Measurements from ENCODE around the gene AK8.
A peak's percentile ranks its signal among the peaks of the same experiment; 100 is the strongest.

AK8 gene

DNA sequence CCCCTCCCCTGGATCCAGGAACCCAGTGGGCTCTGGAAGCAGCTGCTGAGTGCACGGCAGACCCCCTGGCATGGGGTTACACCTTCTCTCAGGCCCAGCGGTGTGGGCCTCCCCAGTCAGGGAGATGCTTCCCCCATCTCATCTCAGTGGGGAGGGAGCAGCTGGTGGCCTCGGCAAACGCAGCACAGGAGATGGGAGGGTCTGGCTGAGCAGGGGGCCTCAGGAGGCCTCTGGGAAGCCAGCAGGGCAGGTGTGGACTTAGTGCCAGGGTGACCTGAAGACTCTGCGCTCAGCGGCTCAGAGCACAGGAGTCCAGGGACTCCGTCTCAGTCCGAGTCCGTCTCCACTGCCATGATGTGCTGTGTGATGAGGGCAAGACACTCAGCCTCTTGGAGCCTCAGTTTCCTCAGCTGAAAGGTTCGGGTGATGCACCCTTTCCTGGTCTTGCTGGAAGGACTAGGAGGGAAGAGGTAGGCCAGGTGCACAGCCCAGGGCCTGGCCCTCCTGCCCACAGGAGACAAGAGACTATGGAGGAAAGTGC, 107.2 kb downstream of the AK8 start:
- DNase-seq (ENCODE audit: low read depth in 2 of 2) = no peak

DNA sequence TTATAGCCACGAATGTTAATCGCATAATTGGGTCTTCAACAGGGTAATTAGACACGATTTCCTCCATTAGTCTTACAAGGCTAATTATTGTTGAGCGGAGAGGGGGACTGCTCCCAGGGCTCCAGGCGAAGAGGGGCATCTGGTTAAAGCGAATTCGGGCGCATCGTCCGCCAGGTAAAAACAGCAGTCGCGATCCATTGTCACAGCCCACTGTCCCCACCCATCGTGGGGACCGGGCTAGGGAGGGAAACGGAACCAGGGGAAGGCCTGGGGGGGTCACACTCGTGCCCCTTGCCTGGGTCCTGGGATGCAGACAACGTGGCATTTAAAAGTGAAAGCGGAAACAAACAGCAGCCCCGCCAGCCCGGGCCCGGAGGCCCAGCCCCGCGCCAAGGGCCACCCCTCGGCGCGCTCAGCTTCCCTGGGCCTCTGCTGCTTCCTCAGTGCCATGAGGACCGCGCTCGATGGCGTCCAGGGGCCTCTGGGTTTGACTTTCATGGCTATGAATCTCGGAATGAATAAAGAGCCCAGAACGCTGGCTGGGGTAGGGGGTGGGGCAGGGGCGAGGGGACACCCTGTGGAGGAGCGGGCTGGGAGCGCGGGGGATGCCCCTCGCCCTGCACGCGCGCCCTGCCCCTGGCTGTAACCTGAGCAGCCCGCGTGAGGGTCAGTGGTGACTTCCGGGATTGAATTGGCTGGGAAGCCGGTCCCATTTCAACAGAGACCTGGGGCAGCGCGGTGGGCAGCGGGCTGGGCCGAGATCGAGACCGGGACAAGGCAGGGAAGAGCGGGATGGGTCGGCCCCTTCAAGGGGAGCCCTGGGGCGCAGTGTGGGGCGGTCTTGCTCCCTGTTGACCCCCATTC, 107.9 kb downstream of the AK8 start:
- DNase-seq (ENCODE audit: low read depth in 2 of 2) = peak in 1 of 2 experiments; percentile 26

DNA sequence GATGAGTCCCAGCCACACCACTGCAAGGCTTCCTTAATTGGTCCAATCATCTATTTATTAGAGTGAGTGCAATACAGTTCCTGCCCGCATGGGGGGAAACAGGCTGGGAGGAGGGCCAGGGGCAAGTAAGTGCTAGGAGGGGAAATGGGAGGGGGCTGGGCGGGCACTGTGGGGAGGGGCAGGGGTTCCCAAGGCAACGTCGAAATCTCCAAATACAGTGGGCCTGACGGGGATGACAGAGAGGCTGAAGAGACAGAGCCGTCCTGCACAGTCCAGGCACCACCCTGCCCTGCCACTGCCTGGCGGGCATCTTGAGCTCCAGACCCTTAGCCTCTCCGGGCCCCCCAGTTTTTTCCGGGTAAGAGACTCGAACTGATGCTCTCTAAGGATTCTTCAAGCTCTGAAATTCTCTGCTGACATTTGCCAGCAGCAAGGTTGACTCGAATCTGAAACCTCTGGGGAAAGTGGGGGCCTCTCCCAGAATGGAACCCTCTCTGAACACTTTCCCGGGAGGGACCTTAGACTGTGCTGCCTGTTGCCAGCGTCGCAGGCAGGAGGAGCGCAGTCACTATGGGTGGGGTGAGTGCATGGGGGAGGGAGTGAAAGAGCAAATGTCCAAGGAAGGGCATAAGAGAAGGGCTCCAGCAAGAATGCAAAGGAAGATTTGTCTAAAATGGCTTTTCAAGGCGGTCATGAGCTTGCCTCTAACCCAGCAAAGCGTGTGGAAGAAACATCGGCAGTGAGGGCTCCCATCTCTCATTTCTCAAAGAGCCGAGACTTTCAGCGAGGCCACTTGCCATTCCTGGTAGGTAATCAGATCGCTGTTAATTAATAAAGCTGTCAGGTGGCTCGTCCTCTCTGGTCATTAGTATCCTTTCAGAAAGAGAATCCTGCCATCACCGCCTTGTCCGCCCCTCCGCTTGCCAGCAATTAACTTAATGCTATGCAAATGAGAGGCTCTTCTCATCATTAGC, 108.9 kb downstream of the AK8 start:
- peak in 1 of 2 experiments; percentile 36 for DNase-seq (ENCODE audit: low read depth in 2 of 2)

DNA sequence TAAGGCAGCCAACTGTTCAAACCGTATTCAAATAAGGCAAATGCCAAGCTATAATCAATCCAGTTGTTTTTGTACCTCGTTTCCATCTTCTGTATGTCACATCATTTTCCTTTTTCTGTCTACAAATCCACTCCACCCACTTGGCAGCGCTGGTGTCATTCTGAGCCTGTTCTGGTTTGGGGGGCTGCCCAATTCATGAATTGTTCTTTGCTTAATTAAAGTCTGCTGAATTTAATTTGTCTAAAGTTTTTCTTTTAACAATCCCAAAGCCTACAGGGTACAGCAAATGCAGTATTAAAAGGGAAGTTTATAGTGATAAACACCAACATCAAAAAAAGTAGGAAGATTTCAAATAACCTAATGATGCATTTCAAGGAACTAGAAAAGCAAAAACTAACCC, 114.5 kb downstream of the AK8 start:
- no peak for DNase-seq (ENCODE audit: low read depth in 2 of 2)

DNA sequence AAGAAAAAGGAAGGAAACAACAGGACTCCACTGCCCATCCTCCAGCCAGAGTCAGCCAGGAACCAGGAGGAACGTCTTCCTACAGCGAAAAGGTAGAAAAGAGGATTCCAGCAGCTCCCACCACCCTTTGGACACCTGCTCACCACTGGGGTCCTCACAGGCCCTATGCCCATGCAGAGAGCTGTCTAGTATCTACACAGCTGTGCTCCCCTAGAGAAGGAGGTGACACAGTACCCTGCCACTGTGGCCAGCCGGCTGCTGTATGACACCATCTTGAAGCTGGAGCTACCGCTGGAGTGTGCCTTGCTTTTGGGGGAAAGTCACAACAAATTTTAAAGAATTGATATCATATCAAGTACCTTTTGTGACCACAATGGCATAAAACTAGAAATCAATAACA, 115.2 kb downstream of the AK8 start:
- DNase-seq (ENCODE audit: low read depth in 2 of 2) = no peak

DNA sequence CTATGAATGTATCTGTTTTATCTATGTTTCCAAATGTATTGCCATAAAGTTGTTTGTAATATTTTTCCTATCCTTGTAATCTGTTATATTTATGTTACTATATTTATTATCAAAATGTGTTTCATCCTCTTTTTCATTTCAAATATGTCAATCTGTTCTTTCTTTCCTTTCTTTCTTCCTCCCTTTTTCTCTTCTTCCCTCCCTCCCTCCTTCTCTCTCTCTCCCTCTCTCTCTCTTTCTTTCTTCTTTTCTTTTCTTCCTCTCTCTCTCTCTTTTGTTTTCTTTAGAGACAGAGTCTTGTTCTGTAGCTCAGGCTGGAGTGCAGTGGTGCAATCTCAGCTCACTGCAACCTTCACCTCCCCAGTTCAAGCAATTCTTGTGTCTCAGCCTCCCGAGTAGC, 116.5 kb downstream of the AK8 start:
- no peak for DNase-seq (ENCODE audit: low read depth in 2 of 2)

DNA sequence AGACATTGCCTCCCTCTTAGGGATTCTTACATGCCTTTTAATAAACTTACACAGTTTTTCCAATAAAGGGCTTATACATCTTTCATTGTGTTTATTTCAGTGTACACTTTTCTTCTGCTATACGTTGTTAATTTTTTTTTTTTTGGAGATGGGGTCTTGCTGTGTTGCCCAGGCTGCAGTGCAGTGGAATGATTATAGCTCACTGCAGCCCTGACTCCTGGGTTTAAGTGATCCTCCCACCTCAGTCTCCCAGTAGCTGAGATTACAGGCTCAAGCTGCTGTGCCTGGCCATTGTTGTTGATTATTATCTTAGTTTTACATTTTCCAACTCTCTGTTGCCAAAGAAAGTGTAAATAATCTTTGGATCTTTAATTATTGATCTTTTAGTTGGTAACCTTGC, 118.0 kb downstream of the AK8 start:
- DNase-seq (ENCODE audit: low read depth in 2 of 2) = no peak

DNA sequence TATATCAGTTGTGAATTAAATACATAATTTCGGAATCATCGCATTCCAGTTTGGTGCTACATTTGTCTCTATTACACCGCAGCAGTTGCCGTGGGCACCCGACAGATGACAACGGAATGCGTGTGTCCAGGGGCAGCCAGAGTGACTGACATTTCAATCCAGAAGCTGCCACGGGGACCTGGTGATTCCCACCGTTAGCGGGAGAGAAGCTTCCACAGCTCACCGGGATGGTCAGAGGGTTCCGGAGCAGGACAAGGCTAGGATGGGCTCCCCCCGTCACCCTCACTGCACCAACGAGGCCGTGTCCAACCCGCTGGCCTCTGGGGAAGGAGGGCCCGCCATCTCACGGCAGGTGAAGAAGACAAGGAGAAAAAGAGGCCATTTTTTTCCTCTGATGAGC, 121.1 kb downstream of the AK8 start:
- DNase-seq (ENCODE audit: low read depth in 2 of 2) = no peak

DNA sequence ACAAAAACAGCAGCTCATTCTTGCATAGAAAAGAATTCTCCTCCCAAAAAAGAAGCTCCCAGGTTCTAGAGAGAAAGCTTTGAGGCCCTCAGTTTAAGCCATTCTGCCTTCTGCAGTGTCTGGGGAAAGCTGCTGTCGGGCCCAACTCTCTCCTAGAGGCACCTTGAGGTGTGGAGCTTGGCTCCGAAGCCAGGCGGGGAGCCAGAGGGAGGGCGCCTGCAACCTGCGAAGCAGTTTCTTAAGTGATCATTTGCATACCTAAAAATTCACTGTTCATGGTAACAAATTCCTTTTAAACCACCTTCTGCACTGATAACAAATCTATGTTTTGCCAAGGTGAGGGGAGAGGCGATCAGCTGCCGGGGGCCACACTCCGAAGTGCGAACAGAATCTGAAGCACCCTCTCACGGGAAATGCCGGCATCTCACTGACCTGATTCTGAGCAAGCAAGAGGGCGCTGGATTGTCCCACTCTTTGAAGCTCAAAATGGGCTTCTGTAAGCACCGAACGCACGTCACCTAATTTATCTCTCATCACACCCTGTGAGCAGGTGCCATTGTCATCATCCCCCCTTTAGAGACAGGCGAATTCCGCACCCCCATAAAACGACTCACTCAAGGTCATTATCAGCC, 121.8 kb downstream of the AK8 start:
- DNase-seq (ENCODE audit: low read depth in 2 of 2) = no peak

DNA sequence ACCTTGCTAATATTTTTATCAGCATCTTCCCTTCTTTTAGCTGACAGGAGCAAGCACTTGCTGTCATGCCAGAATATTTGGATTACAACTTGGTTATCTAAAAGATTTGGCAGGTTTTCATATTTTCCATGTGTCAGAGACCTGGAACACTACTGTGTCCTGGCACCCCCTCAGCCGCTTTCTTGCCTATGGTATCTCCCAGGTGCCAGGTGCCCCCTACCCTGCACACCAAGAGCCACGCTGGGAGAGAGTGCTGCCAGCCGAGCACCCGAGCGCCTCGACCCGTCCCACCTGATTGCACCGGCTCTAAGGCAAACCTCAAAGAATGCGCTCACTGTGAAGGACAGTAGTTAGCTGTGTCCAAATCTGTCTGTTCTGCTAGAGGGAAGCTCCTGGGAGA, 123.0 kb downstream of the AK8 start:
- no peak for DNase-seq (ENCODE audit: low read depth in 2 of 2)

DNA sequence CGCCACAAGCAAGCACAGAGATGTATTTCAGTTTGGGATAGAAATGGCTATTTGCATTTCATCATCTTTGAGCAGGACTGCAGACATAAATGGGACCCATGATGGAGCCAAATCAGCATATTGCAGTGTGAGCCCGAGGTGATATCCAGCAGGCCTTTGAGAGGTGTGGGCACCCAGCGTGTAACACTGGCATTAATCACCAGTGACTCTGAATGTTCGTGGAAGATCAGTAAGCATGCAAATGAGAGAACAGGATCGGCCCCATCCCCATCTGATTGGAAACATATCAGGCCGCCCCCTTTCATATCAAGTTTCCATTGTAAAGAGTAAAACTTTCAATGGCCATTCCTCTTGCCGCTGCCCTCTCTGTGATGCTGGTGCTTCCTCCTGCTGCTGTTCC, 123.8 kb downstream of the AK8 start:
- no peak for DNase-seq (ENCODE audit: low read depth in 2 of 2)

DNA sequence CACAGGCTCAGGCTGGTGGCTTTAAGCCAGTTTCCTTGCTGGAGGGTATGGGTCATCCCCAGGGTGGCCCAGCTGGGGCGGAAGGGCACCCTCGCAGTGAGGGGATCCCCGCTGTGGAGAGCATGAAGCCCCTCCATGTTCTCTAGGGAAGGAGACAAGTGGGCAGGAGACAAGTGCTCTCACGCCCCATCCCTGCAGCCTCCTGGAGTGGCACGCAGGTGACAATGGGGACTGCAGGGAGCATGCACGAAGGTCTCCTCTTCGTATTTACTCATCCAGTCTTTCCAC, 124.5 kb downstream of the AK8 start:
- no peak for DNase-seq (ENCODE audit: low read depth in 2 of 2)

DNA sequence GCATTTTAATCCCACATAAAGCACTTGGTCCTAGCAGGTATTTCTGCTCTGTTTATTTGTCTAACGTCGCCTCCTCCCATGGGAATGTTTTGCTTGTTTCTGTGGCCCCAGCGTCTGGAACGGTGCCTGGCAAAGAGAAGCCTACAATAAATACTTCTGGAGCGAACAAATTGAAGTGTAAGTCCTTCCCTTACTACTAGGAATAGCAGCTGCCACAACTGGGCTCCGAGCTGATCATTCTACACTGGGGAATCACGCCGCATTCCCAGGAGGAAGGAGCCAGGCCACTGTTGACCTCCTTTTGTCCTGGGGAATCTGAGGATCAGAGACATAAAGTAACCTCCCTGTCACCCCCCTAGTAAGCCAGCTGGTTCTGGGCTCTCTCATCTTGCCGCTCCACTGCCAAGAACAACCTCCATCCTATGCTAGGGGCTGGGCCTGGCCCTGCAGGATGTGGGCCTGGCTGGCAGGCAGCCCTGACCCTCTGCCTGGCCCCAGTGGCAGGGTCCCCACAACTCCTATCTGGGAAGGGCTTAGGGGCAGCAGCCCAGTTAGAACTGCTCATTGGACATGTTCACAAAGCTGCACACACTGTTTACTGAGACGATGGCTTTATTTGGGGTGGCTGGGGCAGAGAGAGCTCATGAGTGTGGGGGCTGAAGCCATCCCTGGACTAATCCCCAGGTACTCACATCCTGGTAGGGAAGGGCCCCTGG, 125.0 kb downstream of the AK8 start:
- no peak for DNase-seq (ENCODE audit: low read depth in 2 of 2)

DNA sequence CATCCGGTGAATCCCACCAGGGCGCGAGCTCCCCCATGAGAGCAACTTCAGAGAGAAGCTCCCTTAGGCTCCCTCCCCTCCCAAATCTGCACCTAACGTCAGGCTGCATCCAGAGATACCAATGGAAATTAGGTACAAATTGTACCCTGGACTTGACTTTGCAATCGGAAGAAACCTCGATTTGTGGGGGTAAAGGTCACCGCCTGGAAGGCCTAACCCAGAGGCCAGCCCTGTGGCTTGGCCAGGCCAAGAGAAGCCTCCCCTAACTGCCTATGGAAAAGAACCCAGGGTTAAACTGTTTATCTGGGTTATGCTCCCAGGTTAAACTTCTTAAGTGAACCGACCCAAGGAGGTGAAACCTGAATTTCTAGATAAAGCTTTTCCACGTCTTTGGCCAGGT, 127.4 kb downstream of the AK8 start:
- no peak for DNase-seq (ENCODE audit: low read depth in 2 of 2)

DNA sequence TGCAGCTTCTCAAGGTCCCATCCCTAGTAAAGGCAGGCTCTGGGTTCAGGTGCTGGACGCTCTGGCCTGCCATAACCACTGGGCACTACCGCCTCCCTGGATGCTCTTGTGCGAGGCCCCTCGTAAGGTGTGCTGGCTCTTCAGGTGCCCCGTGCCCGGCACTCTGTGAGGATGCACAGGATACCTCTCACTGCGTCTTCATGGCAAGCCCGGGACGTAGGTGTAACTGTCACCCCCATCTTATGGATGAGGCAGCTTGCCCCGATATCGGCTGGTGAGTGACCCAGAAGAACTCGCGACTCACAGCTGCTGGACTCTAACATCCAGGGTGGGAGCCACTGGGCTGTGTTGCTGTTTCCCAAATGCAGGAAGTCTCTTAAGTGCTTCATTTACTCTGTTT, 128.8 kb downstream of the AK8 start:
- no peak for DNase-seq (ENCODE audit: low read depth in 2 of 2)

DNA sequence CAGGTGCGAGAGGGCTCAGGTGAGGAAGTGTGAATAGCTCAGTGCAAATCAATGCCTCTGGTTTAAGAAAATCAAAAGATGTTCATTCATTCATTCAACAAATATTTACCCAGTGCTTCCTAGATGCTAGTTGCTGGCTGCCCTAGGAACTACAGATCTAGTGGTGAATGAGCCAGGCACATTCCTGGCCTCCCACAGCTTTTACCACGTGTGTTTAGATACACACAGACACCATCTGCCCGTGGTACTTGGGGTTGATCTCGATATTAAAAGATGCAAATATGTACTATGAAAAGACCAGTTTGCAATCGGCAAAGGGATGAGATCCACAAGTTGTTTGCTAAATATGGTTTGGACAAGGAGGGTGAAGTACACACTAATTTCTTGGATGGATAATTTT, 129.6 kb downstream of the AK8 start:
- no peak for DNase-seq (ENCODE audit: low read depth in 2 of 2)

DNA sequence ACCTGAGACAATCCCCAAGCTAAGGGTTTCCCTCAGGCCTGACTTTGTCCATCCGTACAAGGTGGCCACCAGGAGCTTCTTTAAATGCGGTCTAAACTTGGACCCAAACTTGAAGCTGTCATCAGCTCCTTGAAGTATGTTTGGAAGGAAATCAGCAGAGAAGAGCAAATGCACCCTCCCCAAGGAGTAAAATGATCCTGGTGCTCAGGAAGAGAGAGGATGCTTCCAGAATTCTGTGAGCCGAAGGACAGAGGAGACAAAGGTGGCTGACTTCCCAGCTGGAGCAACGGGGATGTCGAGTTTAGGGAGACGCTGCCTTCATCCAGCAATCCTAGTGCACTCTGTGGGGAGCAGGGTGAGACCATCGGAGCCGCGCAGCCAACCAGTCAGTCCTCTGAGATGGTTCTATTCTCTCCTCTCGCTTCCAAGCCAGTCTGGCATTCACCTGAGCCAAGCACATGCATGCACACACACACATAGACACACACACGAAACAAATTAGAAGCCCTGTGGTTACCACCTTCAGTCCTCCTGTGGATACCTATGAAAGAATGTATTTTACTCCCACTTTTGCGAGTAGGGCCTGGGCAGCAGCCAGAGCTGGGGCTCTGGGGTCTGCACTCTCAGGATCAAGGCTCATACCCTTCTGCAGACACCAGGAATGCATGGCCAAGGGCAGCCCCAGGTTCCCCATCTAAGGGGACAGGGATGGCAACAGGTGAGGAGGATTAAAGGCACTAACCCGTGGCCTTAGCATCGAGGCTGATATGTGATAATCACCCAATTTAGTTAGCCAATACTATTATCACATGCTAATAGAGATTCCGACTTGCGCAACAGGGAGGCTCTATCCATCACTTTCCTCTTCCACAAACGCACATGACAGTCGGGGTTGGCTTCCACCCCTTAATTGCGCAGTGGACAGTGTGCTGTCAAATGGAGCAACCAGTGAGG, 132.1 kb downstream of the AK8 start:
- DNase-seq (ENCODE audit: low read depth in 2 of 2) = no peak

DNA sequence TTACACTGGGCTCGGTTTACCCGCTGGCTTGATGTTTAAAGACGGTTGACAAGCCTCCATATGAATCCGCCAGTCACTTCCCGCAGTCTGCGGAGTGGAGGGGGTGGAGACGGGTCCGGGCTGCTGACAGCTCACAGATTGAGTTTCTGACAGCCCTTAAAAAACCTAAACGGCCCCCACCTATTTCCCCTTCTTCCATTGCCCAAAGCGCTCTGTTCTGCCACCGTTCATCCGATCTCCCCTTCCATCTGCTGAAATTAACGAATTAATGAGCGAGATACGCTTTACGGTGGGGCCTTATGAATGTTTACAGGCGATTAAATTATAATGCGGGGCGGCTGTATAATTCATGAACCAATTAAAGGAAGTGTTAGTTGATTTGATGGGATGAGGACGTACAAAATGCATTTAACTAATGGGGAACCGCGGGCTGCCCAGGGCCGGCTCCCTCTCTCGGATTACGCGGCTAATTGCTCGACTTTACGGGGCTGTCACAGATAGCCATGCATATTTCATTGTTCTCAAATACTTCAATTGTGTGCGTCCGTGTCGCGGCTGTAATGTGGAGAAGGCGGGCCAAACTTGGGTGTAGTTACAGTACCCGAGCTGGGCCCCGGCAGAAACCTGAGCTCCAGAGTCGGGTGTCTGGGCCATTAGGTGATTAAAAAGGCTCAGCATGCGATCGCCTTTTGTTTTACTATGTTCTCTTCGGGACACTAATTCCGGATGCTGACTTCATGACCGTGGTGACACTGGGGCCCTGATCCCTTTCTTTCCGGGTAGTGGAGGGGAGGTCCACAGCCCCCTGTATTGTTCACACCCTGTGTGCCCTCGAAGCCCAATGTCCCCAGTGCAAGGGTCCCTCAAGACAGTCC, 133.0 kb downstream of the AK8 start:
- DNase-seq (ENCODE audit: low read depth in 2 of 2) = no peak

DNA sequence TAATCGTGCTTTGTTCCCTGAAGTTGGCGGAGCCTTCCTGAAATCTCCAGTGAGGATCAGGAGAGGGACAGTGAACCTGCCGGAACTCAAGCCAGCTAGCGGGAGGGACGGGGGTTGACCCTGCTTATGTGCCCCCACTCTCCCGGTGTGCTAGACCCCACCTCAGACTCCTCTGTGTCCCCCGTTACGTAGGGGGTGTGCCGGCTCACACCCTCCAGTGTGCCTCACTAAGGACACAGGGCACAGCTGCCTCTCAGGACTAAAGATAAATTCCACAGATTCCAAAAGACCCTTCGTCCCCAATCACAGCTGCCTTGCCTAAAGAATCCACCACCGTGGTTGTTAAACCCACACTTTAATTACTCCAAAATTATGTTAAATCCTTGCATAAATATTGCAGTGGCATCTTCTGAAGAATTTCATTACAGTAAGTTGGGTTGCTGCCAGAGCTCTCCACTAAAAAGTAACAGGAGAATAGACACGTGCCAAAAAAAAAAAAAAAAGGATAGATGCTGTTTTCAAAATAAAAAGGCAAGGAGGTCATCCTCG, 134.1 kb downstream of the AK8 start:
- no peak for DNase-seq (ENCODE audit: low read depth in 2 of 2)
